Uterus (tissue), 4 donors: ENCODE data around the gene TMEM151A. TPM values are rescaled to one million over a fixed set of nuclear protein-coding genes. Genes with fewer than 3 reads are reported as not detected.
"Not testable (repeated sequence)": the region's sequence is repeated elsewhere in the genome, so short reads cannot be mapped to it uniquely, and the experiment has no call there.

Experiments used
- DNase-seq, 2 donors: peaks; one replicate each; pipeline ENCODE4 v3.0.0-alpha.2; 2019 to 2020
- H3K27ac ChIP-seq, 2 donors: fragments of 200-600 bp; sonication (generic); 1 replicate in 1 of 2; 2 replicates in 1 of 2; pipeline ENCODE4 v1.5.1; 2016 to 2018
- H3K27me3 ChIP-seq, 2 donors: fragments of 200-600 bp; sonication (generic); one replicate each; pipeline ENCODE4 v1.5.1; 2018 to 2019; ENCODE audit warnings: control low read depth in 1 of 2
- H3K36me3 ChIP-seq, 2 donors: fragments of 200-600 bp; sonication (generic); one replicate each; pipeline ENCODE4 v1.5.1; 2019; ENCODE audit warnings: control low read depth in 1 of 2
- H3K4me1 ChIP-seq, 2 donors: fragments of 200-600 bp; sonication (generic); one replicate each; pipeline ENCODE4 v1.5.1; 2018 to 2019; ENCODE audit warnings: control low read depth in 1 of 2
- H3K4me3 ChIP-seq, 2 donors: fragments of 200-600 bp; sonication (generic); 1 replicate in 1 of 2; 2 replicates in 1 of 2; pipeline ENCODE4 v1.5.1; 2018 to 2019; ENCODE audit warnings: mild to moderate bottlenecking in 1 of 2
- H3K9me3 ChIP-seq, 2 donors: fragments of 200-600 bp; sonication (generic); one replicate each; pipeline ENCODE4 v1.5.1; 2019; ENCODE audit warnings: control low read depth in 1 of 2
- POLR2A ChIP-seq, 2 donors: fragments of 450-650 bp; IDR thresholded peaks; one replicate each; pipeline ENCODE4 v1.6.1; 2016; ENCODE audit warnings: antibody characterized with exemption in 2 of 2, mild to moderate bottlenecking in 1 of 2, moderate library complexity in 1 of 2
- intact Hi-C: fragments of 100-400 bp; cut with DNase I; formaldehyde crosslinking; loops from one replicate; pipeline ENCODE4 v1.15.1; 2023; ENCODE audit warnings: low total_unique reads
- total RNA-seq, 4 donors: library from RNA; depleted of rRNA in 3 of 4; stranded (reverse); fragments of >200 nt in 3 of 4; gene quantifications; one replicate each; pipeline versions ENCODE4 v1.1.0 to v1.2.4, GENCODE V29; 2014 to 2023
- TF ChIP-seq, protein P1 (sequence below), 4 experiments: fragments of 200-600 bp in 2 of 4; fragments of 450-650 bp in 2 of 4; sonication (generic) in 2 of 4; IDR thresholded peaks; one replicate each; pipeline ENCODE4 v1.5.1; 2016 to 2019; ENCODE audit warnings: antibody characterized with exemption in 4 of 4, mild to moderate bottlenecking in 2 of 4, moderate library complexity in 1 of 4
- donor health status: DM: yes; HTN: yes; CAD: no.

Gene TMEM151A
- total RNA-seq, 4 donors from 2014 or later = 0.27 TPM; not detected in 3

GRCh38 chr11:66318600-66318970, 26.9 kb downstream of the TMEM151A start:
- Histone ChIP-seq H3K27me3 (no peaks in the 10 kb centered on the region), H3K4me1 (peaks cover 0 to 8% of the 10 kb centered on the region in 2 donors), H3K9me3 (no peaks in the 10 kb centered on the region), H3K27ac (peak overlapping the region; percentile 60 to 82), H3K36me3 (no peaks in the 10 kb centered on the region), H3K4me3 (no peak overlapping the region)
- TF ChIP-seq, protein P1, sequence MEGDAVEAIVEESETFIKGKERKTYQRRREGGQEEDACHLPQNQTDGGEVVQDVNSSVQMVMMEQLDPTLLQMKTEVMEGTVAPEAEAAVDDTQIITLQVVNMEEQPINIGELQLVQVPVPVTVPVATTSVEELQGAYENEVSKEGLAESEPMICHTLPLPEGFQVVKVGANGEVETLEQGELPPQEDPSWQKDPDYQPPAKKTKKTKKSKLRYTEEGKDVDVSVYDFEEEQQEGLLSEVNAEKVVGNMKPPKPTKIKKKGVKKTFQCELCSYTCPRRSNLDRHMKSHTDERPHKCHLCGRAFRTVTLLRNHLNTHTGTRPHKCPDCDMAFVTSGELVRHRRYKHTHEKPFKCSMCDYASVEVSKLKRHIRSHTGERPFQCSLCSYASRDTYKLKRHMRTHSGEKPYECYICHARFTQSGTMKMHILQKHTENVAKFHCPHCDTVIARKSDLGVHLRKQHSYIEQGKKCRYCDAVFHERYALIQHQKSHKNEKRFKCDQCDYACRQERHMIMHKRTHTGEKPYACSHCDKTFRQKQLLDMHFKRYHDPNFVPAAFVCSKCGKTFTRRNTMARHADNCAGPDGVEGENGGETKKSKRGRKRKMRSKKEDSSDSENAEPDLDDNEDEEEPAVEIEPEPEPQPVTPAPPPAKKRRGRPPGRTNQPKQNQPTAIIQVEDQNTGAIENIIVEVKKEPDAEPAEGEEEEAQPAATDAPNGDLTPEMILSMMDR (IDR thresholded peaks at IDR 0.05) = no peak
- no peak for TF ChIP-seq POLR2A (IDR thresholded peaks at IDR 0.05)
- intact Hi-C loops = no loop called here
- DNase-seq = peak; percentile 32 to 59

DNA sequence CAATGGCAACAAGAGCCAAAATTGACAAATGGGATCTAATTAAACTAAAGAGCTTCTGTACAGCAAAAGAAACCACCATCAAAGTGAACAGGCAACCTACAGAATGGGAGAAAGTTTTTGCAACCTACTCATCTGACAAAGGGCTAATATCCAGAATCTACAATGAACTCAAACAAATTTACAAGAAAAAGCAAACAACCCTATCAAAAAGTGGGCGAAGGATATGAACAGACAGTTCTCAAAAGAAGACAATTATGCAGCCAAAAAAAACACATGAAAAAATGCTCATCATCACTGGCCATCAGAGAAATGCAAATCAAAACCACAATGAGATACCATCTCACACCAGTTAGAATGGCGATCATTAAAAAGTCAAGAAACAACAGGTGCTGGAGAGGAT, 28.6 kb downstream of the TMEM151A start:
- H3K27me3 ChIP-seq, H3K4me1 ChIP-seq, DNase-seq, H3K36me3 ChIP-seq, H3K9me3 ChIP-seq, H3K27ac ChIP-seq, H3K4me3 ChIP-seq, intact Hi-C loops: not testable (repeated sequence)

- H3K36me3 ChIP-seq, intact Hi-C loops, H3K9me3 ChIP-seq, H3K27ac ChIP-seq, H3K4me1 ChIP-seq, H3K27me3 ChIP-seq, H3K4me3 ChIP-seq, DNase-seq: not testable (repeated sequence)
Measured at GRCh38 chr11:66320748-66321147, 29.1 kb downstream of the TMEM151A start.

GRCh38 chr11:66321606-66322005, 29.9 kb downstream of the TMEM151A start:
- no peak for DNase-seq
- Histone ChIP-seq H3K27me3 (no peaks in the 10 kb centered on the region), H3K36me3 (no peaks in the 10 kb centered on the region), H3K4me1 (peaks cover 0 to 8% of the 10 kb centered on the region in 2 donors), H3K4me3 (no peak overlapping the region), H3K9me3 (no peaks in the 10 kb centered on the region), H3K27ac (no peak overlapping the region)
- TF ChIP-seq, protein P1 (IDR thresholded peaks at IDR 0.05) = no peak
- no peak for TF ChIP-seq POLR2A (IDR thresholded peaks at IDR 0.05)
- intact Hi-C loops = no loop called here

GRCh38 chr11:66322732-66323427, 31.2 kb downstream of the TMEM151A start:
- H3K4me3 ChIP-seq = no peak overlapping the region
- H3K27me3 ChIP-seq = no peaks in the 10 kb centered on the region
- no peak for TF ChIP-seq POLR2A (IDR thresholded peaks at IDR 0.05)
- TF ChIP-seq, protein P1 (IDR thresholded peaks at IDR 0.05) = no peak
- H3K27ac ChIP-seq = peak overlapping the region in 1 of 2 donors; percentile 10
- peaks cover 0 to 4% of the 10 kb centered on the region in 2 donors for H3K4me1 ChIP-seq
- H3K36me3 ChIP-seq = no peaks in the 10 kb centered on the region
- intact Hi-C loops = no loop called here
- H3K9me3 ChIP-seq = no peaks in the 10 kb centered on the region
- peak; percentile 51 to 65 for DNase-seq

- intact Hi-C loops = no loop called here
Measured at GRCh38 chr11:66323684-66324083, 32.0 kb downstream of the TMEM151A start.

More at GRCh38 chr11:66323684-66324083, 32.0 kb downstream of the TMEM151A start:
- Histone ChIP-seq H3K4me3 (no peak overlapping the region), H3K9me3 (no peaks in the 10 kb centered on the region), H3K36me3 (no peaks in the 10 kb centered on the region), H3K27me3 (no peaks in the 10 kb centered on the region), H3K4me1 (peaks cover 0 to 2% of the 10 kb centered on the region in 2 donors), H3K27ac (no peak overlapping the region)
- TF ChIP-seq, protein P1 (IDR thresholded peaks at IDR 0.05) = no peak
- no peak for TF ChIP-seq POLR2A (IDR thresholded peaks at IDR 0.05)
- no peak for DNase-seq
